ENCODE measurements around the gene YARS2.

The YARS2 gene

DNA sequence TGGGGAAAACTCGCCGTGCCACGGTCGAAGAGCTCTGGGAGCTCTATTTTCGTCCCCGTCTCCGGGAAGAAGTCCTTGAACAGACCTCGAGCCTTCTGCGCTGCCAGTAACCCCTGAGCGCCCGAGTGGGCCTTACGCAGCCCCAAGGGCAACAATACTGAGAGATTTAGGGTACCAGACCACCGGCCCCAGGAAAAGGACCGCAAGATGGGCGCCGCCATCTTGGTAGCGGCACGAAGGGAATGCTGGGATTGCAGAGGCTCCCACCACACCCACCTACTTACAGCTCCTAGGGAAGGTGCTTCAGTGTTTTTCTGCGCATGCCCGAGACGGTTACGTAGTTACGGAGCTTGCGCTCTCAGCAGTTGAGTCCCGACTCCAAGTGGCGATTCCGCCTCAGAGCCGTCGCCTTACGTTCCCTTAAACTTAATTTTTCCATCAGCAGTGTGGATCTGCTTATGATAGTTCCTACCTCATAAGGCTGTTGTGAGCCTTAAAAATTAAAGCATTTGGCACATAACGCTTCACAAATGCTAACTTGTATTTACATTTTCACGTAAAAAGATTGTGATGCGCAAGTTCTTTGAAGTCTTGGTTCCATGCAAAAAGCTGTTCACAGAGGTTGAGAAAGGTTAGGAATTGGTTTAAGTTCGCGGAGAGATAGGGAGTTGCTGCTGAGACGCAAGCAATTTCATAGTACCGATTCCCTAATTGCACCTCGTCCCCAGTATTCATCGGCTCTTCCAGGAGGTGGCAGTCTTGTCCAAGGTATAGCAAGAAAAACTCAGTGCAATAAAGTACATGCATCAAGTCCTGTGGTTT lies at the start of gene YARS2:
YARS2 (minus strand) TSS at position 244 of the 822 bp plus-strand sequence; CDS start at position 221, 23 bp downstream.
- peak; percentile 75 for DNase-seq (ENCODE audit: low spot score)

DNA sequence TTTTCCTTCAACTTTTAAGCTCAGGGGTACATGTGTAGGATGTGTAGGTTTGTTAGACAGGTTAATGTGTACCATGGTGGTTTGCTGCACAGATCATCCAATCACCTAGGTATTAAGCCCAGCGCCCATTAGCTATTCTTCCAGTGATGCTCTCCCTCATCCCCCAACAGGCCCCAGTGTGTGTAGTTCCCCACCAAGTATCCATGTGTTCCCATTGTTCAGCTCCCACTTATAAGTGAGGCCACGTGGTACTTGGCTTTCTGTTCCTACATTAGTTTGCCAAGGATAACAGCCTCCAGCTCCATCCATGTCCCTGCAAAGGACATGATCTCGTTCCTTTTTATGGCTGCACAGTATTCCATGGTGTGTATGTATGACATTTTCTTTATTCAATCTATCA lies 48.6 kb upstream of the YARS2 start:
- no peak for DNase-seq (ENCODE audit: low spot score)

GRCh38 chr12:32801269-32801980 lies 45.7 kb upstream of the YARS2 start:
- no peak for DNase-seq (ENCODE audit: low spot score)

DNA sequence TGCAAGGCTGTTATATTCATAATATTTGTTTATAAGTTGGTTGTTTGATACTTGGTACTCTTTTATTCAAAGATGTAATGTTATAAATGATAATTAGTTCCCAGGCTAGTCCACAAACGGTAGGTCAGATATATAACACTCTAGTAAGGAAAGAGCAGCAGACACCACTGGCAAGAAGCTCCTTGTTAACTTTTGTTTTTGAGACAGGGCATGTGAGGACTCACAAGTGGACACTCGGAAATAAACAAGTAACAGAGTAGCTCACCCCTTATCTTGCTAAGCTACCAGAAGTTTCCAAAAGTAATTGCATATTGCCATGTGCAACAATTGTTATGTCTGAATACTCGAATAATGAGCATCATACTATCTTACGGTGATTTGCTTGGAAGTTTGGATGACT lies 38.6 kb upstream of the YARS2 start:
- no peak for DNase-seq (ENCODE audit: low spot score)

- DNase-seq (ENCODE audit: low spot score): no peak
Measured at GRCh38 chr12:32789916-32790315, 34.2 kb upstream of the YARS2 start.

GRCh38 chr12:32789446-32789845 lies 33.7 kb upstream of the YARS2 start:
- no peak for DNase-seq (ENCODE audit: low spot score)

- no peak for DNase-seq (ENCODE audit: low spot score)
Measured at GRCh38 chr12:32788405-32788804, 32.7 kb upstream of the YARS2 start.

GRCh38 chr12:32785557-32785956 lies 29.9 kb upstream of the YARS2 start:
- DNase-seq (ENCODE audit: low spot score): no peak

DNA sequence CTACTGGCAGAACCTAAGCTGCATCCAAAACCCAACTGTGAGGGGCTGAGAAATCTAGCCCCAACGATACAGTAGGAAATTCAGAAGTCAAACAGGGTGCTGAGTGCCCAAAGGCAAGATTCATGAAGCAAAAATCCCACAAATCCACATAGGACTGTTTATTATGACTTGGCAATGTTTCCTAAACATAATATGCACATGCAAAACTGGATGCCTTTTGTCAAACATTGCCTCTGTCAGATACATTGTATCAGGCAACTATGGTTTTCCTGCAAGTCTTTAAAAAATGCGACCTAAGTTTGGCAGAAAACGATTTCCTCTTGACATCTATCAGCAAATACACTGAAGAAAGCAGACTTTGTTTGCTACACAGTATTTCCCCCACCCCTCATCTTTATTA lies 27.3 kb upstream of the YARS2 start:
- DNase-seq (ENCODE audit: low spot score): no peak

DNA sequence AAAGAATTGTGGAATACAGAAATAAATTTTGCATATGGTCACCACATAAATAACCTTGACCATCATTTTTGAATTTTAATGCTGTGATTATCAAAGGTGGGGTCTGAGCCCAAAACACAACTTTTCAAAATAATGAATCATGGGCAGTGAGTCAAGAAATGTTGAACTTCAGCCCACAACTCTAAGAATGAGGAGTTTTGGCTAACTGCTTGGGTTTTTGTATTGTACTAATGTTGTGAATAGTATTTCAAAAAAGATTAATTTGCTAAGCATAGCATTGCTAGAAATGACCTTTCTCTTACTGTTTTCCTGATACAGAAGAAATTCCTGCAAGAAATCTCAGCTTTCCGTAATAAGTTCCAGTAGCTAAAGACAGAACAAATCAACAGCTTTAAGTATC lies 24.4 kb upstream of the YARS2 start:
- no peak for DNase-seq (ENCODE audit: low spot score)

- no peak for DNase-seq (ENCODE audit: low spot score)
Measured at GRCh38 chr12:32777691-32778175, 22.0 kb upstream of the YARS2 start.

GRCh38 chr12:32777159-32777558 lies 21.5 kb upstream of the YARS2 start:
- no peak for DNase-seq (ENCODE audit: low spot score)

- no peak for DNase-seq (ENCODE audit: low spot score)
Measured at GRCh38 chr12:32776258-32776657, 20.6 kb upstream of the YARS2 start.

DNA sequence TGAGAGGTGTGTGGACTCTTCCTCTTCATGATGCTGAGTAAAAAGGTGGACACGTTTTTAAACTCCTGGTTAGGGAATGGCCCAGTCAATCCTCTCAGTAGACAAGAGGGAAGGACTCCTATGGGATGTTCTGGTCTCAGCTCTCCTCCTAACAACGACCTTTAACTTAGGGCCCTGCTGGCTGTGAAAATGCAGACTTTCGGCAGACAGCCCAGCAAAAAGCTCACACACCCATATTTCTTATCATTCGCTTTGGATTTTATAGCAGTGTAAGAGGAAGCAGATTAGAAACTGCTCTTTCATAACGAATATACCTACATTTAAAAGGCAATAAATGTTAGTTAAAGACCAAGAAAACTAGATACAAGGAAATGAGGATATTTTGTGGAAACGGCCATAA lies 18.0 kb upstream of the YARS2 start:
- no peak for DNase-seq (ENCODE audit: low spot score)

- DNase-seq (ENCODE audit: low spot score): no peak
Measured at GRCh38 chr12:32770141-32770540, 14.4 kb upstream of the YARS2 start.

DNA sequence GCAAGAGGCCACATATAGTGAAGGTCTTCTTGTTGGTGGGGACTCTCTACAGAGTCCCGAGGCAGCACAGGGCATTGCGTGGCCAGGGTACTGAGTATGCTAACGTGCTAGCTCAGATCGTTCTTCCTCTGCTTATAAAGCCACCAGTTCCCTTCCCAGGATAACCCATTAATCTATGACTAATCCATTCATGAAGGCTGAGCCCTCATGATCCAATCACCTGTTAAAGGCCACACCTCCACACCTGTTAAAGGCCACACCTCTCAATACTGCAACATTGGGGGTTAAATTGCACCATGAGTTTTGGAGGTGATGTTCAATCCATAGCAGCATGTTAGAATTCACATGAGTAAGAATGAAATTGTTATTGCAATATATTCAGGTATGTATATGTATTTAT lies 12.8 kb upstream of the YARS2 start:
- DNase-seq (ENCODE audit: low spot score): no peak

- no peak for DNase-seq (ENCODE audit: low spot score)
Measured at GRCh38 chr12:32765906-32766305, 10.2 kb upstream of the YARS2 start.

GRCh38 chr12:32761716-32762115 lies 6.0 kb upstream of the YARS2 start:
- no peak for DNase-seq (ENCODE audit: low spot score)

DNA sequence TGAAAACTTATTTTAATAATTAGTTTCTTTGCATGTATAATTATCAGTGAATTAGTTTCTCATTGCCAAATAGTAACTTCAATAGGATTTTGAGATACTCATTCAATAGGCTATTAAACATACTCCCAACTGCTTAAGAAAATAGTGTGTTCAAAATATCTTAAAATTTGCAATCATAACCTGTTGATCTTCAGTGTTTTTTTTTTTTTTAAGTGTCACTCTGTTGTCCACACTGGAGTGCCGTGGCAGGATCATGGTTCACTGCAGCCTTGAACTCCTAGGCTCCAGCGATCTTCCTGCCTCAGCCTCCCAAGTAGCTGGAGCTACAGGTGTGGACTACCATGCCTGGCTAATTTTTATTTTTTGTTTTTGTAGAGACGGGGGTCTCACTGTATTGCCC lies 1.5 kb upstream of the YARS2 start:
- DNase-seq (ENCODE audit: low spot score): no peak

- DNase-seq (ENCODE audit: low spot score): no peak
Measured at GRCh38 chr12:32756476-32757066, 874 bp upstream of the YARS2 start.

GRCh38 chr12:32755051-32755653 lies 545 bp downstream of the YARS2 start:
- DNase-seq (ENCODE audit: low spot score): peak; percentile 61

DNA sequence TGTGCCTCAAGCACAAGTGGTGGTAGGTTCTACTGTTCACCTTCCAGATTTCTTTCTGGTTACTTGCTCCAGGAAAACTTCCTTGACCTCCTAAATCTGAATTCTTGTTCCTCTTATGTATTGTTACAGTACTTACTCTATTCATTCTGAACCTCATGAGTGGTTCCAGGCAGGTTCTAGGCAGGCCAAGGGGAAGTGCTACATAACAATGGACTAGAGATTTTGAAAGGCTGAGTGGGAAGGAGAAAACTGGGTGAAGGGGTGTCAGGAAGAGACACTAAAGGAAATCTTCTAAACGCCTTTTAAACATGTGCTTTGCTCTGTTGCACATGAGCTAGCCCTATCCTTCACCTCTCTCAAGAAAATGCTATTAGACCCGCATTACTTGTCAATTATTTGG lies 1.6 kb downstream of the YARS2 start:
- no peak for DNase-seq (ENCODE audit: low spot score)

DNA sequence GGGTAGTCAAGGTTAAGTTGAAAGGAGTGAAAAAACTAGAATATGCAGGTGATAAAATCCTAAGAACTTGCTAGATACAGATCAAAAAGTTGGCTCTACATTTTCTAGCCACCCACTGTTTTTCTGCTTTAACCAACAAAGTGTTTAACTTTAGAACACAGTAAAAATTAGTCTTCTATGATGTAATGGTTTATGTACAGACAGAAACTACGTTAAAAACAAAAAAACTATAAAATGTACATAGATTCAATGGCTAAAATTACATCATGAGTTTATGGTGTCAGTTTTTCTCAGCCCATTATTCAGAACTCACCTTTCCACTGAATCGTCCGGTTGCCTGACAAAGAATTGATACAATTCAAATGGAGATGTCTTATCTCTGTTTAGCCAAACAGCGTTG lies 2.1 kb downstream of the YARS2 start:
- DNase-seq (ENCODE audit: low spot score): no peak
